A549 (cell line): ENCODE data around the gene SMC1A. TPM values are rescaled to one million over a fixed set of nuclear protein-coding genes. Genes with fewer than 3 reads are reported as not detected.
A peak's percentile ranks its signal among the peaks of the same experiment; 100 is the strongest.

Experiments used
- ATAC-seq, 2 experiments: fragments of 200-7000 bp in 1 of 2; fragments of >200 bp in 1 of 2; cut with Nextera tagmentation in 1 of 2; cut with Tn5 transposase in 1 of 2; 3 replicates each; pipeline versions ENCODE4 v1.8.0 to v1.9.1; 2018 to 2020; ENCODE audit warnings: mild to moderate bottlenecking in 1 of 2, moderate library complexity in 1 of 2
- CTCF ChIA-PET: fragments of 300-600 bp; sonication (Branson Sonifier 250); formaldehyde crosslinking; extraction: SDS; loops from one replicate; lab custom pipeline; 2021; ENCODE audit warnings: antibody characterized with exemption, inconsistent platforms; lab: Yijun Ruan, JAX
- POLR2A ChIA-PET: fragments of 350-600 bp; formaldehyde crosslinking; extraction: SDS; loops from one replicate; lab custom pipeline; 2021; ENCODE audit warnings: antibody characterized with exemption, inconsistent platforms; lab: Yijun Ruan, JAX
- DNase-seq, 2 experiments: peaks; one replicate each; pipeline versions ENCODE4 v3.0.0 to v3.0.0-alpha.2; 2011 to 2016; ENCODE audit warnings: low read depth in 1 of 2, low spot score in 1 of 2
- FAIRE-seq: peaks from 2 replicates; lab custom pipeline; 2011; peaks lifted over from hg19 to GRCh38; lab: Jason Lieb, UNC
- H3K27ac ChIP-seq, 2 experiments: fragments of >200 bp; sonication (Bioruptor Twin); formaldehyde crosslinking; 3 replicates each; pipeline ENCODE4 v1.5.1; 2016 to 2017
- H3K4me1 ChIP-seq: fragments of >200 bp; sonication (Bioruptor Twin); formaldehyde crosslinking; 3 replicates; pipeline ENCODE4 v1.6.1; 2016
- H3K4me2 ChIP-seq: fragments of >200 bp; sonication (Bioruptor Twin); formaldehyde crosslinking; 3 replicates; pipeline ENCODE4 v1.6.1; 2016
- H3K4me3 ChIP-seq: fragments of >200 bp; sonication (Bioruptor Twin); formaldehyde crosslinking; 3 replicates; pipeline ENCODE4 v1.5.1; 2016
- H3K9me3 ChIP-seq: fragments of >200 bp; sonication (Bioruptor Twin); formaldehyde crosslinking; 3 replicates; pipeline ENCODE4 v1.6.1; 2016
- BHLHE40 ChIP-seq: IDR thresholded peaks from 2 replicates; pipeline ENCODE4 v1.6.1; 2012; ENCODE audit warnings: low read depth, low read length, inconsistent platforms
- CEBPB ChIP-seq, 2 experiments: fragments of >200 bp in 1 of 2; sonication (Bioruptor Twin) in 1 of 2; formaldehyde crosslinking in 1 of 2; IDR thresholded peaks; 2 replicates each; pipeline ENCODE4 v1.6.1; 2012 to 2016
- CHD2 ChIP-seq: fragments of 150-350 bp; IDR thresholded peaks from 2 replicates; pipeline ENCODE4 v1.6.1; 2014; ENCODE audit warnings: low read length; ENCODE audit not compliant: partially characterized antibody
- EHMT2 ChIP-seq: fragments of 200-600 bp; sonication (generic); IDR thresholded peaks from 2 replicates; pipeline ENCODE4 v1.6.1; 2016; ENCODE audit warnings: antibody characterized with exemption, low read depth, mild to moderate bottlenecking, moderate library complexity
- ESRRA ChIP-seq: fragments of 150-350 bp; IDR thresholded peaks from 2 replicates; pipeline ENCODE4 v1.6.1; 2014; ENCODE audit warnings: mild to moderate bottlenecking, low read length, borderline replicate concordance
- FOSB ChIP-seq: fragments of 250-450 bp; sonication (Bioruptor Pico); IDR thresholded peaks from 2 replicates; pipeline ENCODE4 v1.5.0; 2020; ENCODE audit warnings: mild to moderate bottlenecking, moderate library complexity
- FOSL2 ChIP-seq, 2 experiments: fragments of 450-650 bp in 1 of 2; fragments of >200 bp in 1 of 2; sonication (Bioruptor Twin) in 1 of 2; formaldehyde crosslinking; IDR thresholded peaks; 2 replicates each; pipeline versions ENCODE4 v1.5.0 to v1.6.1; 2016 to 2020; ENCODE audit warnings: mild to moderate bottlenecking in 1 of 2, moderate library complexity in 1 of 2
- FOXS1 ChIP-seq: fragments of 250-450 bp; sonication (Bioruptor Pico); IDR thresholded peaks from 2 replicates; pipeline ENCODE4 v1.5.0; 2020; ENCODE audit warnings: mild to moderate bottlenecking, moderate library complexity
- HEYL ChIP-seq: fragments of 250-450 bp; sonication (Bioruptor Pico); IDR thresholded peaks from 2 replicates; pipeline ENCODE4 v1.8.0; 2021; ENCODE audit warnings: mild to moderate bottlenecking, moderate library complexity
- HOXA7 ChIP-seq: fragments of 250-450 bp; sonication (Bioruptor Pico); IDR thresholded peaks from 2 replicates; pipeline ENCODE4 v1.5.0; 2020; ENCODE audit warnings: mild to moderate bottlenecking, moderate library complexity
- HOXB13 ChIP-seq: fragments of 250-450 bp; sonication (Bioruptor Pico); IDR thresholded peaks from 2 replicates; pipeline ENCODE4 v1.5.0; 2020; ENCODE audit warnings: low read depth, mild to moderate bottlenecking, moderate library complexity
- JUNB ChIP-seq: fragments of >200 bp; sonication (Bioruptor Twin); formaldehyde crosslinking; IDR thresholded peaks from 2 replicates; pipeline ENCODE4 v1.6.1; 2016
- MAFK ChIP-seq: fragments of 450-650 bp; IDR thresholded peaks from 2 replicates; pipeline ENCODE4 v1.6.1; 2014; ENCODE audit not compliant: partially characterized antibody
- MAZ ChIP-seq: fragments of 150-350 bp; IDR thresholded peaks from 2 replicates; pipeline ENCODE4 v1.6.1; 2014; ENCODE audit warnings: antibody characterized with exemption, low read depth, low read length, borderline replicate concordance
- MYC ChIP-seq: IDR thresholded peaks from 2 replicates; pipeline ENCODE4 v1.6.1; 2012; ENCODE audit warnings: mild to moderate bottlenecking, inconsistent platforms, low read length, improper control_type of control experiment, borderline replicate concordance
- NFE2L2 ChIP-seq: fragments of 150-350 bp; conservative IDR thresholded peaks from 2 replicates; pipeline ENCODE4 v1.6.1; 2014; ENCODE audit warnings: low read length
- NPAS2 ChIP-seq: fragments of 250-450 bp; sonication (Bioruptor Pico); IDR thresholded peaks from 2 replicates; pipeline ENCODE4 v1.8.0; 2022; ENCODE audit warnings: mild to moderate bottlenecking, moderate library complexity, borderline replicate concordance
- PHF8 ChIP-seq: fragments of 200-600 bp; sonication (generic); IDR thresholded peaks from 2 replicates; pipeline ENCODE4 v1.6.1; 2016; ENCODE audit warnings: low read depth, mild to moderate bottlenecking, antibody characterized with exemption, moderate library complexity, borderline replicate concordance
- RARB ChIP-seq: fragments of 250-450 bp; sonication (Bioruptor Pico); IDR thresholded peaks from 2 replicates; pipeline ENCODE4 v1.8.0; 2021; ENCODE audit warnings: mild to moderate bottlenecking, moderate library complexity
- RCOR1 ChIP-seq: fragments of 150-350 bp; IDR thresholded peaks from 2 replicates; pipeline ENCODE4 v1.6.1; 2014; ENCODE audit warnings: antibody characterized with exemption, low read length, low read depth
- RNF2 ChIP-seq: fragments of 200-600 bp; sonication (generic); IDR thresholded peaks from 2 replicates; pipeline ENCODE4 v1.6.1; 2016; ENCODE audit warnings: low read depth, mild to moderate bottlenecking, antibody characterized with exemption, moderate library complexity, borderline replicate concordance
- SREBF2 ChIP-seq: fragments of 450-650 bp; IDR thresholded peaks from 2 replicates; pipeline ENCODE4 v1.6.1; 2014; ENCODE audit warnings: mild to moderate bottlenecking, moderate library complexity
- TFCP2L1 ChIP-seq: fragments of 250-450 bp; sonication (Bioruptor Pico); IDR thresholded peaks from 2 replicates; pipeline ENCODE4 v1.5.0; 2021; ENCODE audit warnings: mild to moderate bottlenecking
- TP53 ChIP-seq: fragments of 250-450 bp; sonication (Bioruptor Pico); IDR thresholded peaks from 2 replicates; pipeline ENCODE4 v1.5.0; 2021; ENCODE audit warnings: mild to moderate bottlenecking, moderate library complexity
- WGBS: methylation state at CpG from one replicate; pipeline ENCODE4 v1.1.6; 2017; ENCODE audit errors: missing lambda C conversion rate; 5-methylcytosine and 5-hydroxymethylcytosine counted together
- polyA plus RNA-seq, 4 experiments: library from polyadenylated mRNA; depleted of rRNA in 3 of 4; stranded (reverse); fragments of >200 nt; fragmentation: RNase III in 1 of 4; extraction: RNeasy Plus Mini Kit Qiagen cat#74134 plus additional on column Dnase treatment in 1 of 4; gene quantifications; 2 replicates in 3 of 4; 3 replicates in 1 of 4; pipeline ENCODE4 v1.2.3, GENCODE V29; 2011 to 2017
- TF ChIP-seq, protein P1 (sequence below): IDR thresholded peaks from 2 replicates; pipeline ENCODE4 v1.6.1; 2012
- TF ChIP-seq, protein P2 (sequence below): fragments of 250-450 bp; sonication (Bioruptor Pico); IDR thresholded peaks from 2 replicates; pipeline ENCODE4 v1.5.0; 2020; ENCODE audit warnings: low read depth, mild to moderate bottlenecking, moderate library complexity
- TF ChIP-seq, protein P3 (sequence below): fragments of >200 bp; sonication (Bioruptor Twin); formaldehyde crosslinking; IDR thresholded peaks from 3 replicates; pipeline ENCODE4 v1.5.1; 2016
- TF ChIP-seq, protein P4 (sequence below): IDR thresholded peaks from 2 replicates; pipeline ENCODE4 v1.6.1; 2012; ENCODE audit warnings: low read depth, borderline replicate concordance

Gene SMC1A
- polyA plus RNA-seq, 2 of the 4 experiments (the other 2 are of a cell fraction), result 76.7 to 100 TPM

DNA sequence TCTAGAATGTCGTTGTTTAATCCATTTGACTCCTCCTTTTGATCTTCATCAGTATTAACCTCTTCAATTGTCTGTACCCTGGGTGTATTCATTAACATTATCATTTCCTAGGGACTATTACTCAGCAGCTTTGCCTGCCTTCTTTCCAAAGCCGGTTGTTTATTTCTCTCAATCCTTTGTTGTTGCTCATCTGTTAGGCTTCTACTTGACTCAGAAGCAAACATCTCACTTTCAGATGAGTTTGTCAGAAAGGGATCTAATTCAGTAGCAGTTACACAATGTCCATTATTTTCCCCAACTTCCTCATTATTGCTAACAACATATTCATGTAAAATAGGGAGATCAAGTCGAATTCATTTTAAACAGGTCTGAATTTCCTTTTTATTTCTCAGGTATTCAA is 33.8 kb upstream of the SMC1A start:
- peak overlapping the region; percentile 61 to 74 for H3K27ac ChIP-seq

DNA sequence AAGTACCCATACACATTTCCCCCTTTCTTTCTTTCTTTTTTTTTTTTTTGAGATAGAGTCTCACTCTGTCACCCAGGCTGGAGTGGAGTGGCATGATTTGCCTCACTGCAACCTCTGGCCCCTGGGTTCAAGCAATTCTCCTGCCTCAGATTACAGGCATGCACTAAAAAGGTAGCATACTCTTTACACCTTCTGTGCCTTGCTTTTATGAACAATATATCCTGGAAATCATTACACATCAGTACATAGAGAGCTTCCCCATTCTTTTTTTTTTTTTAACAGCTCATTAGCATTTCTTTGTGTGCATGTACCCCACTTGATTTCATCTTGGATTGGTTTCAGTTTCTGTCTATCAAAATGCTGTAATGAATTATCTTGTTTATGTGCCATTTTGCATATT is 30.4 kb upstream of the SMC1A start:
- ATAC-seq, result no peak
- CTCF ChIA-PET, result interaction anchor here (1.4 to 2.4 kb wide), 2 partner anchors 29 to 140 kb away, joined by 5 to 9 read pairs; no protein-coding TSS in a partner anchor

More for the DNA sequence above, 33.8 kb upstream of the SMC1A start:
- TF ChIP-seq CEBPB (IDR thresholded peaks at IDR 0.05) (peak in 1 of 2 experiments; percentile 54; a peak in 1 of 4 replicates), FOXS1 (CRISPR knock-in tag) (no peak), FOSL2 (IDR thresholded peaks at IDR 0.05) (no peak), FOSL2 (CRISPR knock-in tag; IDR thresholded peaks at IDR 0.05) (peak; percentile 69), TFCP2L1 (CRISPR knock-in tag) (no peak), NPAS2 (CRISPR knock-in tag) (no peak), JUNB (peak; percentile 16; the same call in 1 of the 2 replicates), PHF8 (no peak), CHD2 (no peak), MAZ (no peak), SREBF2 (no peak)
- TF ChIP-seq, protein P1, sequence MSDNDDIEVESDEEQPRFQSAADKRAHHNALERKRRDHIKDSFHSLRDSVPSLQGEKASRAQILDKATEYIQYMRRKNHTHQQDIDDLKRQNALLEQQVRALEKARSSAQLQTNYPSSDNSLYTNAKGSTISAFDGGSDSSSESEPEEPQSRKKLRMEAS, result no peak
- TF ChIP-seq, protein P2, sequence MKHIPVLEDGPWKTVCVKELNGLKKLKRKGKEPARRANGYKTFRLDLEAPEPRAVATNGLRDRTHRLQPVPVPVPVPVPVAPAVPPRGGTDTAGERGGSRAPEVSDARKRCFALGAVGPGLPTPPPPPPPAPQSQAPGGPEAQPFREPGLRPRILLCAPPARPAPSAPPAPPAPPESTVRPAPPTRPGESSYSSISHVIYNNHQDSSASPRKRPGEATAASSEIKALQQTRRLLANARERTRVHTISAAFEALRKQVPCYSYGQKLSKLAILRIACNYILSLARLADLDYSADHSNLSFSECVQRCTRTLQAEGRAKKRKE, result no peak
- TF ChIP-seq, protein P3, sequence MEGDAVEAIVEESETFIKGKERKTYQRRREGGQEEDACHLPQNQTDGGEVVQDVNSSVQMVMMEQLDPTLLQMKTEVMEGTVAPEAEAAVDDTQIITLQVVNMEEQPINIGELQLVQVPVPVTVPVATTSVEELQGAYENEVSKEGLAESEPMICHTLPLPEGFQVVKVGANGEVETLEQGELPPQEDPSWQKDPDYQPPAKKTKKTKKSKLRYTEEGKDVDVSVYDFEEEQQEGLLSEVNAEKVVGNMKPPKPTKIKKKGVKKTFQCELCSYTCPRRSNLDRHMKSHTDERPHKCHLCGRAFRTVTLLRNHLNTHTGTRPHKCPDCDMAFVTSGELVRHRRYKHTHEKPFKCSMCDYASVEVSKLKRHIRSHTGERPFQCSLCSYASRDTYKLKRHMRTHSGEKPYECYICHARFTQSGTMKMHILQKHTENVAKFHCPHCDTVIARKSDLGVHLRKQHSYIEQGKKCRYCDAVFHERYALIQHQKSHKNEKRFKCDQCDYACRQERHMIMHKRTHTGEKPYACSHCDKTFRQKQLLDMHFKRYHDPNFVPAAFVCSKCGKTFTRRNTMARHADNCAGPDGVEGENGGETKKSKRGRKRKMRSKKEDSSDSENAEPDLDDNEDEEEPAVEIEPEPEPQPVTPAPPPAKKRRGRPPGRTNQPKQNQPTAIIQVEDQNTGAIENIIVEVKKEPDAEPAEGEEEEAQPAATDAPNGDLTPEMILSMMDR, result no peak
- TF ChIP-seq, all 56 proteins: peak for 3
- DNase-seq (peak in 1 of 2 experiments; percentile 59), FAIRE-seq (peak; percentile 100), ATAC-seq (peak; percentile 70 to 85; a peak in 5 of 6 replicates)
- CTCF ChIA-PET, result interaction anchor here (1.1 to 12.8 kb wide), 4 partner anchors 10 to 143 kb away, joined by 3 to 142 read pairs (median 7); no protein-coding TSS in a partner anchor
- H3K4me3 ChIP-seq, result no peak overlapping the region
- peak overlapping the region; percentile 50 for H3K4me2 ChIP-seq
- POLR2A ChIA-PET, result no interaction called here
- H3K9me3 ChIP-seq, result no peaks in the 10 kb centered on the region
- WGBS, result 3% methylated on average over 3 of the region's 3 CpGs
- peaks cover 25% of the 10 kb centered on the region for H3K4me1 ChIP-seq

More for the DNA sequence above, 30.4 kb upstream of the SMC1A start:
- Histone ChIP-seq H3K4me2 (no peak overlapping the region), H3K9me3 (no peaks in the 10 kb centered on the region), H3K4me1 (peaks cover 15% of the 10 kb centered on the region), H3K27ac (no peak overlapping the region), H3K4me3 (no peak overlapping the region)
- FAIRE-seq (peak; percentile 86), DNase-seq (no peak)
- TF ChIP-seq RNF2, result no peak
- TF ChIP-seq, protein P4, sequence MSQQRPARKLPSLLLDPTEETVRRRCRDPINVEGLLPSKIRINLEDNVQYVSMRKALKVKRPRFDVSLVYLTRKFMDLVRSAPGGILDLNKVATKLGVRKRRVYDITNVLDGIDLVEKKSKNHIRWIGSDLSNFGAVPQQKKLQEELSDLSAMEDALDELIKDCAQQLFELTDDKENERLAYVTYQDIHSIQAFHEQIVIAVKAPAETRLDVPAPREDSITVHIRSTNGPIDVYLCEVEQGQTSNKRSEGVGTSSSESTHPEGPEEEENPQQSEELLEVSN, result no peak
- TF ChIP-seq, protein P3, result no peak
- TF ChIP-seq HOXA7 (CRISPR knock-in tag), result no peak
- TF ChIP-seq EHMT2, result no peak
- TF ChIP-seq TP53, result no peak
- no peak for TF ChIP-seq ESRRA
- TF ChIP-seq, protein P2, result no peak
- TF ChIP-seq RARB (CRISPR knock-in tag), result no peak
- no peak for TF ChIP-seq BHLHE40
- no peak for TF ChIP-seq FOXS1 (CRISPR knock-in tag)
- no peak for TF ChIP-seq HOXB13 (CRISPR knock-in tag)
- no peak for TF ChIP-seq HEYL (CRISPR knock-in tag)
- TF ChIP-seq RCOR1, result no peak
- no peak for TF ChIP-seq MAFK
- TF ChIP-seq NPAS2 (CRISPR knock-in tag), result no peak
- no peak for TF ChIP-seq CEBPB (IDR thresholded peaks at IDR 0.05)
- TF ChIP-seq MYC, result no peak
- TF ChIP-seq FOSB (CRISPR knock-in tag), result no peak
- TF ChIP-seq NFE2L2, result no peak
- POLR2A ChIA-PET, result no interaction called here
